Uterus (tissue), 4 donors: ENCODE data around the gene ZNF185. TPM values are rescaled to one million over a fixed set of nuclear protein-coding genes. Genes with fewer than 3 reads are reported as not detected.

Experiments used
- DNase-seq, 2 donors: peaks; one replicate each; pipeline ENCODE4 v3.0.0-alpha.2; 2019 to 2020
- H3K27ac ChIP-seq, 2 donors: fragments of 200-600 bp; sonication (generic); 1 replicate in 1 of 2; 2 replicates in 1 of 2; pipeline ENCODE4 v1.5.1; 2016 to 2018
- H3K27me3 ChIP-seq, 2 donors: fragments of 200-600 bp; sonication (generic); one replicate each; pipeline ENCODE4 v1.5.1; 2018 to 2019; ENCODE audit warnings: control low read depth in 1 of 2
- H3K36me3 ChIP-seq, 2 donors: fragments of 200-600 bp; sonication (generic); one replicate each; pipeline ENCODE4 v1.5.1; 2019; ENCODE audit warnings: control low read depth in 1 of 2
- H3K4me1 ChIP-seq, 2 donors: fragments of 200-600 bp; sonication (generic); one replicate each; pipeline ENCODE4 v1.5.1; 2018 to 2019; ENCODE audit warnings: control low read depth in 1 of 2
- H3K4me3 ChIP-seq, 2 donors: fragments of 200-600 bp; sonication (generic); 1 replicate in 1 of 2; 2 replicates in 1 of 2; pipeline ENCODE4 v1.5.1; 2018 to 2019; ENCODE audit warnings: mild to moderate bottlenecking in 1 of 2
- H3K9me3 ChIP-seq, 2 donors: fragments of 200-600 bp; sonication (generic); one replicate each; pipeline ENCODE4 v1.5.1; 2019; ENCODE audit warnings: control low read depth in 1 of 2
- POLR2A ChIP-seq, 2 donors: fragments of 450-650 bp; IDR thresholded peaks; one replicate each; pipeline ENCODE4 v1.6.1; 2016; ENCODE audit warnings: antibody characterized with exemption in 2 of 2, mild to moderate bottlenecking in 1 of 2, moderate library complexity in 1 of 2
- intact Hi-C: fragments of 100-400 bp; cut with DNase I; formaldehyde crosslinking; loops from one replicate; pipeline ENCODE4 v1.15.1; 2023; ENCODE audit warnings: low total_unique reads
- total RNA-seq, 4 donors: library from RNA; depleted of rRNA in 3 of 4; stranded (reverse); fragments of >200 nt in 3 of 4; gene quantifications; one replicate each; pipeline versions ENCODE4 v1.1.0 to v1.2.4, GENCODE V29; 2014 to 2023
- TF ChIP-seq, protein P1 (sequence below), 4 experiments: fragments of 200-600 bp in 2 of 4; fragments of 450-650 bp in 2 of 4; sonication (generic) in 2 of 4; IDR thresholded peaks; one replicate each; pipeline ENCODE4 v1.5.1; 2016 to 2019; ENCODE audit warnings: antibody characterized with exemption in 4 of 4, mild to moderate bottlenecking in 2 of 4, moderate library complexity in 1 of 4
- donor health status: DM: yes; HTN: yes; CAD: no.

Gene ZNF185
- total RNA-seq, 4 donors from 2014 or later: 1.3 to 32.6 (median 12.1) TPM

- DNase-seq: no peak
- H3K4me3 ChIP-seq: no peak overlapping the region
- intact Hi-C loops: no loop called here
- no peaks in the 10 kb centered on the region for H3K4me1 ChIP-seq
- TF ChIP-seq, protein P1, sequence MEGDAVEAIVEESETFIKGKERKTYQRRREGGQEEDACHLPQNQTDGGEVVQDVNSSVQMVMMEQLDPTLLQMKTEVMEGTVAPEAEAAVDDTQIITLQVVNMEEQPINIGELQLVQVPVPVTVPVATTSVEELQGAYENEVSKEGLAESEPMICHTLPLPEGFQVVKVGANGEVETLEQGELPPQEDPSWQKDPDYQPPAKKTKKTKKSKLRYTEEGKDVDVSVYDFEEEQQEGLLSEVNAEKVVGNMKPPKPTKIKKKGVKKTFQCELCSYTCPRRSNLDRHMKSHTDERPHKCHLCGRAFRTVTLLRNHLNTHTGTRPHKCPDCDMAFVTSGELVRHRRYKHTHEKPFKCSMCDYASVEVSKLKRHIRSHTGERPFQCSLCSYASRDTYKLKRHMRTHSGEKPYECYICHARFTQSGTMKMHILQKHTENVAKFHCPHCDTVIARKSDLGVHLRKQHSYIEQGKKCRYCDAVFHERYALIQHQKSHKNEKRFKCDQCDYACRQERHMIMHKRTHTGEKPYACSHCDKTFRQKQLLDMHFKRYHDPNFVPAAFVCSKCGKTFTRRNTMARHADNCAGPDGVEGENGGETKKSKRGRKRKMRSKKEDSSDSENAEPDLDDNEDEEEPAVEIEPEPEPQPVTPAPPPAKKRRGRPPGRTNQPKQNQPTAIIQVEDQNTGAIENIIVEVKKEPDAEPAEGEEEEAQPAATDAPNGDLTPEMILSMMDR (IDR thresholded peaks at IDR 0.05): no peak
- TF ChIP-seq POLR2A (IDR thresholded peaks at IDR 0.05): no peak
- no peaks in the 10 kb centered on the region for H3K36me3 ChIP-seq
- H3K9me3 ChIP-seq: no peaks in the 10 kb centered on the region
- H3K27me3 ChIP-seq: no peaks in the 10 kb centered on the region
- H3K27ac ChIP-seq: no peak overlapping the region
These were observed 14.2 kb downstream of the ZNF185 start for GRCh38 chrX:152912106-152912505.

DNA sequence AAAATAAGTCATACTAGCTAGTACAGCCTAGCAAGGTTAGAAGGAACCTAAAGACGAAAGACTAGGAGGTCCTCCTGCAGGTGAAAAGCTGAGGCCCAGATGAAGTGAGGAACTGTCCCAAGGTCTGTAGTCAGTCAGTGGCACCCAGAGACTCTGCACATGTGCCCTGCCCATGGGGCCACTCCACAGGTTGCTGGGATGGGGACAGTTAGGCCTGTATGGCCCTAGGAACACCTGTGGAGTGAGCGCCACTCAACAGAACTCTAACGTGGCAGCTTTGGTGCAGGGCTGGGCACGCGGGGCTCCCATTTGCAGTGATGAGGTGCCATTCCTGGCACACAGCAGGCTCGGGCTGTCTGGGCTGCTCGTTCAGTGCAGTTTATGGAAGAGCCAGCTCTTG, 14.8 kb downstream of the ZNF185 start:
- DNase-seq: no peak
- H3K36me3 ChIP-seq: no peaks in the 10 kb centered on the region
- intact Hi-C loops: no loop called here
- H3K9me3 ChIP-seq: no peaks in the 10 kb centered on the region
- no peaks in the 10 kb centered on the region for H3K4me1 ChIP-seq
- H3K27ac ChIP-seq: no peak overlapping the region
- no peak overlapping the region for H3K4me3 ChIP-seq
- no peaks in the 10 kb centered on the region for H3K27me3 ChIP-seq
- no peak for TF ChIP-seq POLR2A (IDR thresholded peaks at IDR 0.05)
- TF ChIP-seq, protein P1 (IDR thresholded peaks at IDR 0.05): no peak

GRCh38 chrX:152913346-152913745, 15.5 kb downstream of the ZNF185 start:
- TF ChIP-seq, protein P1 (IDR thresholded peaks at IDR 0.05): no peak
- TF ChIP-seq POLR2A (IDR thresholded peaks at IDR 0.05): no peak
- H3K9me3 ChIP-seq: no peaks in the 10 kb centered on the region

DNA sequence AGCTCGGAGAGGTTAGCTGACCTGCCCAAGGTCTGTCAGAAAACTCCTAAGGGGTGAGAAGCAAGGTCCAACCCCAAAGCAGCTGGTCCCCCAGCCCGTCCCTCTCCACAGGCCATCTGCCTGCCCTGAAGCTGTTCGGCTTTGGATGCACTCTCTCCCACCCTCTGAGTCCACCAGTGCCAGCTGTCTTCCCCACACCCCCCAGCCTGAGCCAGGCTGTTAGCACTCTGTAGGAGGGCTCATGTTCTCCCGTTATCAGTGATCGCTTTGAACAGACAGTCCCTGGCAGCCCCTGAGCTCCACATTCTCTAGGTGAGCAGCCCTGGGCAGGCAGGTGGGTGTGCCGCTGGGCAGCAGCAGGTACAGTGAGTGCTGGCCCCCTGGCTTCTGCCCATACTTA, 16.0 kb downstream of the ZNF185 start:
- no peak overlapping the region for H3K27ac ChIP-seq
- TF ChIP-seq POLR2A (IDR thresholded peaks at IDR 0.05): no peak
- TF ChIP-seq, protein P1 (IDR thresholded peaks at IDR 0.05): no peak
- H3K36me3 ChIP-seq: no peaks in the 10 kb centered on the region
- intact Hi-C loops: no loop called here
- no peaks in the 10 kb centered on the region for H3K4me1 ChIP-seq
- H3K9me3 ChIP-seq: no peaks in the 10 kb centered on the region
- no peaks in the 10 kb centered on the region for H3K27me3 ChIP-seq
- DNase-seq: no peak
- no peak overlapping the region for H3K4me3 ChIP-seq

More at GRCh38 chrX:152913346-152913745, 15.5 kb downstream of the ZNF185 start:
- no peak overlapping the region for H3K27ac ChIP-seq
- no peaks in the 10 kb centered on the region for H3K27me3 ChIP-seq
- no peak overlapping the region for H3K4me3 ChIP-seq
- no peaks in the 10 kb centered on the region for H3K4me1 ChIP-seq
- no peaks in the 10 kb centered on the region for H3K36me3 ChIP-seq
- intact Hi-C loops: no loop called here
- no peak for DNase-seq

DNA sequence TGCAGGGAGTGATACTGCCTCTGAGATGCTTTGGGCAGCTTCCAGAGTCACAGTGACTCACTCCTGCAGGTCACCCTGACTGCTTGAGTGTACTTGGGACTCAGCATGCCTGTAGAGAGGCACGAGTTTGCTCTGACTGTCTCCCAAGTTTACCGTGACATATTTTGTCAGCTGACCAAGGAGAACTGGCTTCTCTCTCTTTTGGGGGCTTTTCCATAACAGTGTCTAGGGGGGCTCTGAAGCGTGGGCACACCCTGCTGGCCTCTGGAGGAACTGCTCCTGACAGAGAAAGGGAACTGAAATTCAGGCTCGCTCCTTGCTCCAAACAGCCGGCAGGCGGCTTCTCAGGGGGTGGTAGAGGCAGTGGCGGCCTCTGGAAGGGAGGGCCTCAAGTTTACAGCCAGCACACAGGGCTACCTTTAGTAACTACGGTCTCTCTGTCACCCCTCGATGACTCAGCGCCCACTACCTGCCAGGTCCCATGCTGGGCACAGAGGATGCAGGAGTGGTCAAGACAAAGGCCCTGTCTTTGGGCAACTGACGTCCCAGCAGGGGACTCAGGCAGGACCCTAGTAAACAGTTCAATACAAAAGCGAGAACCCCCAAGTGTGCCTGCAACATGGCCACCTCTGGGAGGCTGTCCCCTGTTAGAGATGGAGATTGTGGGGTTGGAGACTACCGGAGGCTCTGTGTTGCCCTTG, 17.8 kb downstream of the ZNF185 start:
- peak; percentile 42 to 50 for DNase-seq
- intact Hi-C loops: no loop called here
- no peak overlapping the region for H3K4me3 ChIP-seq
- H3K4me1 ChIP-seq: no peaks in the 10 kb centered on the region
- no peaks in the 10 kb centered on the region for H3K9me3 ChIP-seq
- no peaks in the 10 kb centered on the region for H3K27me3 ChIP-seq
- H3K36me3 ChIP-seq: no peaks in the 10 kb centered on the region
- TF ChIP-seq, protein P1 (IDR thresholded peaks at IDR 0.05): peak; percentile 19 to 49 (median 32)
- no peak for TF ChIP-seq POLR2A (IDR thresholded peaks at IDR 0.05)
- H3K27ac ChIP-seq: no peak overlapping the region
